HCT116 (cell line): ENCODE measurements around the gene USP36. TPM values are rescaled to one million over a fixed set of nuclear protein-coding genes. Genes with fewer than 3 reads are reported as not detected.

ENCODE experiments used
- ATAC-seq: fragments of 200-7000 bp; cut with Tn5 transposase; 2 replicates; pipeline ENCODE4 v1.9.1; 2020; ENCODE audit warnings: mild to moderate bottlenecking, moderate library complexity
- BruUV-seq: library from RNA; stranded (reverse); fragments of 400-500 nt; replicated peaks from 2 replicates; lab custom pipeline; 2021; lab: Mats Ljungman, UMichigan
- CTCF ChIA-PET: fragments of 300-600 bp; sonication (Branson Sonifier 250); formaldehyde crosslinking; loops from one replicate; lab custom pipeline; 2021; ENCODE audit warnings: antibody characterized with exemption; lab: Charles Lee
- POLR2A ChIA-PET: fragments of 300-600, 350-600 bp; sonication (Branson Sonifier 250); formaldehyde crosslinking; loops from one replicate; lab custom pipeline; 2021; ENCODE audit warnings: antibody characterized with exemption; lab: Charles Lee
- RAD21 ChIA-PET, 2 experiments: fragments of 300-600 bp; sonication (Branson Sonifier 250); formaldehyde crosslinking; loops; one replicate each; lab custom pipeline; 2023; ENCODE audit warnings: low total read pairs in 2 of 2; ENCODE audit not compliant: uncharacterized antibody in 2 of 2, unreplicated experiment in 2 of 2, low non-redundant PET in 1 of 2; lab: Charles Lee
- DNase-seq: peaks from one replicate; pipeline ENCODE4 v3.0.0-alpha.2; 2010; ENCODE audit warnings: low read depth, low spot score
- H2AFZ ChIP-seq: fragments of 200-600 bp; shearing (Covaris generic), sonication (generic); 2 replicates; pipeline ENCODE4 v1.6.1; 2017; ENCODE audit warnings: low read depth, mixed run types, mixed read lengths, antibody characterized with exemption, low read length; ENCODE audit not compliant: poor library complexity, severe bottlenecking
- H3K27ac ChIP-seq: 2 replicates; pipeline ENCODE4 v1.5.1; 2012; ENCODE audit warnings: low read depth, low read length
- H3K27me3 ChIP-seq: fragments of 200-600 bp; sonication (generic); 2 replicates; pipeline ENCODE4 v1.6.1; 2016; ENCODE audit warnings: mixed run types, low read length, mixed read lengths; ENCODE audit not compliant: insufficient read depth
- H3K36me3 ChIP-seq, 2 experiments: fragments of 200-500 bp in 1 of 2; fragments of 200-600 bp in 1 of 2; sonication (Bioruptor generic) in 1 of 2; sonication (generic) in 1 of 2; 2 replicates each; pipeline versions ENCODE4 v1.5.1 to v1.6.1; 2014 to 2016; ENCODE audit warnings: low read length in 2 of 2, inconsistent platforms in 1 of 2, mixed read lengths in 1 of 2, mixed run types in 1 of 2; ENCODE audit not compliant: insufficient read depth in 2 of 2, control insufficient read depth in 1 of 2
- H3K4me1 ChIP-seq, 2 experiments: fragments of 200-600 bp in 1 of 2; sonication (generic) in 1 of 2; 2 replicates each; pipeline versions ENCODE4 v1.5.1 to v1.6.1; 2012 to 2017; ENCODE audit warnings: low read length in 2 of 2, inconsistent platforms in 1 of 2, mild to moderate bottlenecking in 1 of 2, mixed read lengths in 1 of 2, mixed run types in 1 of 2, moderate library complexity in 1 of 2; ENCODE audit not compliant: insufficient read depth in 2 of 2, control insufficient read depth in 1 of 2
- H3K4me2 ChIP-seq: fragments of 200-600 bp; sonication (generic); 2 replicates; pipeline ENCODE4 v1.6.1; 2017; ENCODE audit warnings: mixed run types, low read length, mixed read lengths
- H3K4me3 ChIP-seq, 2 experiments: fragments of 200-600 bp in 1 of 2; sonication (generic) in 1 of 2; replicated peaks in 1 of 2; 2 replicates each; pipeline ENCODE4 v1.5.1; 2011 to 2016; ENCODE audit warnings: low read length in 2 of 2, control low read depth in 1 of 2, low read depth in 1 of 2, mild to moderate bottlenecking in 1 of 2, mixed read lengths in 1 of 2, mixed run types in 1 of 2
- H3K79me2 ChIP-seq: fragments of 200-600 bp; sonication (generic); 2 replicates; pipeline ENCODE4 v1.6.1; 2017; ENCODE audit warnings: mild to moderate bottlenecking, mixed run types, low read length, moderate library complexity, mixed read lengths; ENCODE audit not compliant: insufficient read depth
- H3K9ac ChIP-seq: fragments of 200-600 bp; sonication (generic); 2 replicates; pipeline ENCODE4 v1.6.1; 2016; ENCODE audit warnings: low read length, mixed read lengths
- H3K9me2 ChIP-seq: fragments of 200-600 bp; sonication (generic), shearing (Covaris generic); 2 replicates; pipeline ENCODE4 v1.6.1; 2017; ENCODE audit warnings: mixed run types, mild to moderate bottlenecking, moderate library complexity; ENCODE audit not compliant: insufficient read depth
- H3K9me3 ChIP-seq, 2 experiments: fragments of 200-500 bp in 1 of 2; fragments of 200-600 bp in 1 of 2; sonication (Bioruptor generic) in 1 of 2; sonication (generic) in 1 of 2; 2 replicates each; pipeline ENCODE4 v1.6.1; 2014 to 2017; ENCODE audit warnings: low read length in 2 of 2, mixed read lengths in 2 of 2, inconsistent platforms in 1 of 2, low read depth in 1 of 2, mild to moderate bottlenecking in 1 of 2, mixed run types in 1 of 2, moderate library complexity in 1 of 2; ENCODE audit not compliant: control insufficient read depth in 1 of 2, insufficient read depth in 1 of 2
- H4K20me1 ChIP-seq: fragments of 200-600 bp; sonication (generic), shearing (Covaris generic); 2 replicates; pipeline ENCODE4 v1.6.1; 2017; ENCODE audit warnings: mixed run types, mild to moderate bottlenecking, moderate library complexity; ENCODE audit not compliant: insufficient read depth
- ELF1 ChIP-seq: IDR thresholded peaks from 2 replicates; pipeline ENCODE4 v1.6.1; 2012; ENCODE audit warnings: low read depth, borderline replicate concordance
- MAX ChIP-seq: IDR thresholded peaks from 2 replicates; pipeline ENCODE4 v1.6.1; 2012
- RAD21 ChIP-seq: IDR thresholded peaks from 2 replicates; pipeline ENCODE4 v1.6.1; 2012; ENCODE audit warnings: low read depth, mild to moderate bottlenecking
- REST ChIP-seq: IDR thresholded peaks from 2 replicates; pipeline ENCODE4 v1.6.1; 2012; ENCODE audit warnings: low read depth
- SIN3A ChIP-seq: IDR thresholded peaks from 2 replicates; pipeline ENCODE4 v1.6.1; 2012; ENCODE audit warnings: low read depth
- SRF ChIP-seq: IDR thresholded peaks from 2 replicates; pipeline ENCODE4 v1.6.1; 2012; ENCODE audit warnings: low read depth
- TCF7L2 ChIP-seq: IDR thresholded peaks from 2 replicates; pipeline ENCODE4 v1.7.0; 2011; ENCODE audit warnings: borderline replicate concordance, inconsistent platforms; ENCODE audit not compliant: insufficient read depth, insufficient read length; ENCODE audit errors: extremely low read depth
- YY1 ChIP-seq: IDR thresholded peaks from 2 replicates; pipeline ENCODE4 v1.6.1; 2011; ENCODE audit warnings: low read length, low read depth, moderate library complexity, mild to moderate bottlenecking; ENCODE audit not compliant: insufficient replicate concordance; ENCODE audit errors: extremely low read depth
- ZNF274 ChIP-seq: fragments of 200-500 bp; sonication (Bioruptor generic); IDR thresholded peaks from 2 replicates; pipeline ENCODE4 v1.6.1; 2014; ENCODE audit warnings: mild to moderate bottlenecking, low read depth, low read length, inconsistent platforms
- intact Hi-C: fragments of 100-400 bp; cut with micrococcal nuclease; formaldehyde crosslinking; loops from 2 replicates; pipeline ENCODE4 v1.10.0; 2022
- total RNA-seq: library from RNA; stranded (reverse); gene quantifications from one replicate; pipeline ENCODE4 v1.2.1, GENCODE V29; 2021; ENCODE audit not compliant: unreplicated experiment
- TF ChIP-seq, protein P1 (sequence below), 3 experiments: fragments of 200-600 bp in 1 of 3; sonication (generic) in 1 of 3; IDR thresholded peaks in 2 of 3; conservative IDR thresholded peaks in 1 of 3; 2 replicates each; pipeline ENCODE4 v1.5.1; 2012 to 2017; ENCODE audit warnings: low read depth in 2 of 3, low read length in 2 of 3, antibody characterized with exemption in 1 of 3, borderline replicate concordance in 1 of 3, control low read depth in 1 of 3, mild to moderate bottlenecking in 1 of 3, mixed read lengths in 1 of 3, mixed run types in 1 of 3, moderate library complexity in 1 of 3; ENCODE audit not compliant: insufficient read depth in 1 of 3

USP36 gene
- total RNA-seq, 1 experiment from 2014 or later, result 104 TPM

- H3K9me2 ChIP-seq, result no peaks in the 10 kb centered on the region
- ATAC-seq (no peak), DNase-seq (no peak)
- peaks cover 16% of the 10 kb centered on the region; the same call in 1 of the 2 replicates for H4K20me1 ChIP-seq
- no peak overlapping the region for H3K27ac ChIP-seq
- H3K9ac ChIP-seq, result no peak overlapping the region
- H3K9me3 ChIP-seq, result no peaks in the 10 kb centered on the region
- no peak overlapping the region for H2AFZ ChIP-seq
- H3K27me3 ChIP-seq, result no peaks in the 10 kb centered on the region
- H3K4me1 ChIP-seq, result no peaks in the 10 kb centered on the region
- no peak overlapping the region for H3K4me3 ChIP-seq
- BruUV-seq, result no TSS peak
- intact Hi-C loops, result loop anchor here (5.0 kb wide), 1 partner anchor 351 kb away; no protein-coding TSS in a partner anchor
- H3K36me3 ChIP-seq, result peaks cover 51 to 80% of the 10 kb centered on the region in 2 experiments
- POLR2A ChIA-PET, result interaction anchor here (0.6 kb wide), 1 partner anchor 24 kb away, joined by 4 read pairs; no protein-coding TSS in a partner anchor
- no peak overlapping the region for H3K4me2 ChIP-seq
- H3K79me2 ChIP-seq, result peaks cover 38% of the 10 kb centered on the region; the same call in 1 of the 2 replicates
- TF ChIP-seq, protein P1, sequence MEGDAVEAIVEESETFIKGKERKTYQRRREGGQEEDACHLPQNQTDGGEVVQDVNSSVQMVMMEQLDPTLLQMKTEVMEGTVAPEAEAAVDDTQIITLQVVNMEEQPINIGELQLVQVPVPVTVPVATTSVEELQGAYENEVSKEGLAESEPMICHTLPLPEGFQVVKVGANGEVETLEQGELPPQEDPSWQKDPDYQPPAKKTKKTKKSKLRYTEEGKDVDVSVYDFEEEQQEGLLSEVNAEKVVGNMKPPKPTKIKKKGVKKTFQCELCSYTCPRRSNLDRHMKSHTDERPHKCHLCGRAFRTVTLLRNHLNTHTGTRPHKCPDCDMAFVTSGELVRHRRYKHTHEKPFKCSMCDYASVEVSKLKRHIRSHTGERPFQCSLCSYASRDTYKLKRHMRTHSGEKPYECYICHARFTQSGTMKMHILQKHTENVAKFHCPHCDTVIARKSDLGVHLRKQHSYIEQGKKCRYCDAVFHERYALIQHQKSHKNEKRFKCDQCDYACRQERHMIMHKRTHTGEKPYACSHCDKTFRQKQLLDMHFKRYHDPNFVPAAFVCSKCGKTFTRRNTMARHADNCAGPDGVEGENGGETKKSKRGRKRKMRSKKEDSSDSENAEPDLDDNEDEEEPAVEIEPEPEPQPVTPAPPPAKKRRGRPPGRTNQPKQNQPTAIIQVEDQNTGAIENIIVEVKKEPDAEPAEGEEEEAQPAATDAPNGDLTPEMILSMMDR (IDR thresholded peaks at IDR 0.05 in 2 of 3, conservative IDR thresholded peaks at IDR 0.05 in 1 of 3; ENCODE audit: borderline replicate concordance in 1 of 3, insufficient read depth in 1 of 3, low read depth in 2 of 3, low read length in 2 of 3), result no peak
- TF ChIP-seq MAX (no peak), ZNF274 (no peak)
- RAD21 ChIA-PET, result no interaction called here
- CTCF ChIA-PET, result no interaction called here
These were observed 42.7 kb downstream of the USP36 start for GRCh38 chr17:78797691-78798585.

DNA sequence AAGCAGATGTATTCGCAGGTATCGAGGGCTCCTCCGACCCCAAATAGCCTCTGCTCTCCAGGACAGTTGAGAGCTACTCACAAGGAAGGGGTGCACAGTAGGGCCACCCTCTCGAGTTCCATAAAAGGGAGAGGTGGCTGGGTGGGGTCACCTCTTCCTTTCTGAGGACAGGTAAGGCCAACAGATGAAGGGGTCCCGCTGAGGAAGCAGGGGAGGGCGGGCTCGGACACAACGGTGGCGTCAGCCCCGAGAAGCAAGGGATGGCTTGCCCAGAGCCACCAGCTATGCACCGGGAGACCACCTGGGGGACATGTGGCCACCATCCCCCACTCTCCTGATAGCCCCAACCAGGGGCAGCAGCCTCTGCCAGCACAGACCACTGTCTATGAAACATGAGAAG, 43.4 kb downstream of the USP36 start:
- H3K9ac ChIP-seq, result no peak overlapping the region
- peaks cover 46 to 72% of the 10 kb centered on the region in 2 experiments for H3K36me3 ChIP-seq
- RAD21 ChIA-PET, result no interaction called here
- H3K27ac ChIP-seq, result no peak overlapping the region
- H3K9me3 ChIP-seq, result no peaks in the 10 kb centered on the region
- DNase-seq (no peak), ATAC-seq (no peak)
- intact Hi-C loops, result loop anchor here (5.0 kb wide), 1 partner anchor 350 kb away; no protein-coding TSS in a partner anchor
- H3K4me2 ChIP-seq, result no peak overlapping the region
- H3K9me2 ChIP-seq, result no peaks in the 10 kb centered on the region
- no peaks in the 10 kb centered on the region for H3K27me3 ChIP-seq
- POLR2A ChIA-PET, result interaction anchor here (0.6 kb wide), 1 partner anchor 25 kb away, joined by 4 read pairs; no protein-coding TSS in a partner anchor
- no TSS peak for BruUV-seq
- H2AFZ ChIP-seq, result no peak overlapping the region
- H4K20me1 ChIP-seq, result peaks cover 16% of the 10 kb centered on the region; the same call in 1 of the 2 replicates
- CTCF ChIA-PET, result no interaction called here
- H3K79me2 ChIP-seq, result peaks cover 31% of the 10 kb centered on the region; the same call in 1 of the 2 replicates
- no peaks in the 10 kb centered on the region for H3K4me1 ChIP-seq
- H3K4me3 ChIP-seq, result no peak overlapping the region
- TF ChIP-seq SIN3A (no peak), REST (no peak), ZNF274 (no peak), MAX (no peak), TCF7L2 (no peak), YY1 (no peak), ELF1 (no peak), RAD21 (no peak), SRF (no peak)
